Activated CD4-positive, alpha-beta memory T cell treated with anti-CD3 and anti-CD28 coated beads, Interleukin-2, amount 10 ng/mL, durations not matched to agents 7 days and 5 days (primary cell): ENCODE measurements around the gene PLEKHG4B. TPM values are rescaled to one million over a fixed set of nuclear protein-coding genes. Genes with fewer than 3 reads are reported as not detected.
A peak's percentile ranks its signal among the peaks of the same experiment; 100 is the strongest.
"Not testable (repeated sequence)": the region's sequence is repeated elsewhere in the genome, so short reads cannot be mapped to it uniquely, and the experiment has no call there.

ENCODE experiments used
- CTCF ChIA-PET: fragments of 350-600 bp; sonication (Branson Sonifier 250); formaldehyde crosslinking; loops from one replicate; lab custom pipeline; 2021; ENCODE audit warnings: antibody characterized with exemption, inconsistent platforms; lab: Charles Lee
- POLR2A ChIA-PET: fragments of 350-600 bp; sonication (Branson Sonifier 250); formaldehyde crosslinking; loops from one replicate; lab custom pipeline; 2021; ENCODE audit warnings: antibody characterized with exemption; lab: Charles Lee
- DNase-seq: peaks from one replicate; pipeline ENCODE4 v3.0.0-alpha.2; 2020
- H3K27ac Mint-ChIP-seq: one replicate; pipeline ENCODE4 v1.8.0; 2021; ENCODE audit warnings: mild to moderate bottlenecking, mixed read lengths
- H3K27me3 Mint-ChIP-seq: one replicate; pipeline ENCODE4 v1.8.0; 2021; ENCODE audit warnings: mixed read lengths
- H3K36me3 Mint-ChIP-seq: one replicate; pipeline ENCODE4 v1.8.0; 2021; ENCODE audit warnings: low read depth, mixed read lengths
- H3K4me1 Mint-ChIP-seq: one replicate; pipeline ENCODE4 v1.8.0; 2021; ENCODE audit warnings: mixed read lengths
- H3K4me3 Mint-ChIP-seq: one replicate; pipeline ENCODE4 v1.8.0; 2021; ENCODE audit warnings: mild to moderate bottlenecking, mixed read lengths
- H3K9me3 Mint-ChIP-seq: one replicate; pipeline ENCODE4 v1.8.0; 2021; ENCODE audit warnings: mixed read lengths
- total RNA-seq, 2 experiments: library from RNA; stranded (reverse); gene quantifications; one replicate each; pipeline ENCODE4 v1.2.3, GENCODE V29; 2021

PLEKHG4B gene
- total RNA-seq, 2 experiments from 2014 or later: not detected

DNA sequence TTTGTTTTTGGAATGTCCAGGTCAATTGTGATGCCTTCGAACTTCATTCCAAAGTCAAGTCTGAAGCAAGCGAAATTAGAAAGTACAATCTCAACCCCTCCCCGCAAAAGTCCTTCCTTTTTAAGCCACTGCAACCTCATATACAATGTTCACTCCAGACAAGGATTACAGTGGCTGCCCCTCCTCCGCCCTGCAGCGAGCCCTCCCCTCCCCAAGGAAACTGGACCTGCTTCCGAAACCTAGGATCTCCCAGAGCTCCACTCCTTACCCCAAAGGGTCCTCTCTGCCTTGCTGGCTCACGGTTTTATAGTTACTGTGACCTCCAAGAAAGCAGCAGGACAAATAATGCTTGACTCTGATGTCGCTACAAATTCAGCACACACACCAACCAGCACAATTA, 109.7 kb downstream of the PLEKHG4B start:
- POLR2A ChIA-PET: no interaction called here
- H3K4me3 Mint-ChIP-seq: no peak overlapping the region
- H3K27ac Mint-ChIP-seq: no peak overlapping the region
- no peaks in the 10 kb centered on the region for H3K27me3 Mint-ChIP-seq
- CTCF ChIA-PET: no interaction called here
- no peaks in the 10 kb centered on the region for H3K4me1 Mint-ChIP-seq
- H3K9me3 Mint-ChIP-seq: no peaks in the 10 kb centered on the region
- no peak for DNase-seq
- peaks cover 18% of the 10 kb centered on the region for H3K36me3 Mint-ChIP-seq

GRCh38 chr5:203246-203930, 111.4 kb downstream of the PLEKHG4B start:
- H3K27ac Mint-ChIP-seq: no peak overlapping the region
- H3K27me3 Mint-ChIP-seq: no peaks in the 10 kb centered on the region
- CTCF ChIA-PET: no interaction called here
- H3K4me1 Mint-ChIP-seq: no peaks in the 10 kb centered on the region
- no peak overlapping the region for H3K4me3 Mint-ChIP-seq
- H3K36me3 Mint-ChIP-seq: peaks cover 24% of the 10 kb centered on the region
- POLR2A ChIA-PET: no interaction called here
- no peak for DNase-seq
- H3K9me3 Mint-ChIP-seq: no peaks in the 10 kb centered on the region

DNA sequence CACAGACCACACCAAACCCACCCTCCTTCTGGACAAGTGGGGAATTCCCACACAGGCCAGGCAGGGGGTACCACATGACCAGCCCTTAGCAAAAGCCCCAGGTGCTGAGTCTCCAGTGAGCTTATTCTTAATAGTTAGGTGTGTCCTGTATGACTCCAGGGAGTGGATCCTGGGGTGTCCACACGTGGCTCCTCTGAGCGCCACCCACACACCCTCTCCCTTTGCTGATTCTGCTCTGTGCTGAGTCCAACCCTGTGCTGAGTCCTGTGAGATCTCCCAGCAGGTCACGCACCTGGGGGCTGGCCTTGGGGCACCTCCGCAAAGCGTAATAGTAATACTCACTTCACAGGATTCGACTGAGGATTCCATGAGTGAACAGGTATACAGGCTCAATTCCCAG, 112.0 kb downstream of the PLEKHG4B start:
- H3K36me3 Mint-ChIP-seq: peaks cover 24% of the 10 kb centered on the region
- no peak for DNase-seq
- ChIA-PET POLR2A (no interaction called here), CTCF (no interaction called here)
- no peak overlapping the region for H3K27ac Mint-ChIP-seq
- H3K9me3 Mint-ChIP-seq: no peaks in the 10 kb centered on the region
- H3K4me1 Mint-ChIP-seq: no peaks in the 10 kb centered on the region
- no peaks in the 10 kb centered on the region for H3K27me3 Mint-ChIP-seq
- H3K4me3 Mint-ChIP-seq: no peak overlapping the region

DNA sequence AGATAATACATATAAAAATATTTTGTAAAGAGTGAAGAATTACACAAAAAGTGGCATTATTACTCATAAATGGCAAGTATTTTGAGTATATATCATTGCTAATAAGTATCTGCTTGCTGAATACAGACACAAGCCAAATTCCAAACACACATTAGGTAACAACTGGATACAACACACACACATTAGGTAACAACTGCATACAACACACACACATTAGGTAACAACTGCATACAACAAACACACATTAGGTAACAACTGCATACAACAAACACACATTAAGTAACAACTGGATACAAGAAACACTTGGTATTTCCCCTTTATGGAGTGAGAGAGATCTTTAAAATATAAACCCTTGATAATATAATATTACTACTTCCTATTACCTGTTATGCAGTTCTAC, 112.5 kb downstream of the PLEKHG4B start:
- H3K27ac Mint-ChIP-seq: no peak overlapping the region
- ChIA-PET CTCF (no interaction called here), POLR2A (no interaction called here)
- peaks cover 24% of the 10 kb centered on the region for H3K36me3 Mint-ChIP-seq
- H3K9me3 Mint-ChIP-seq: no peaks in the 10 kb centered on the region
- DNase-seq: no peak
- H3K4me3 Mint-ChIP-seq: no peak overlapping the region
- no peaks in the 10 kb centered on the region for H3K27me3 Mint-ChIP-seq
- H3K4me1 Mint-ChIP-seq: no peaks in the 10 kb centered on the region

DNA sequence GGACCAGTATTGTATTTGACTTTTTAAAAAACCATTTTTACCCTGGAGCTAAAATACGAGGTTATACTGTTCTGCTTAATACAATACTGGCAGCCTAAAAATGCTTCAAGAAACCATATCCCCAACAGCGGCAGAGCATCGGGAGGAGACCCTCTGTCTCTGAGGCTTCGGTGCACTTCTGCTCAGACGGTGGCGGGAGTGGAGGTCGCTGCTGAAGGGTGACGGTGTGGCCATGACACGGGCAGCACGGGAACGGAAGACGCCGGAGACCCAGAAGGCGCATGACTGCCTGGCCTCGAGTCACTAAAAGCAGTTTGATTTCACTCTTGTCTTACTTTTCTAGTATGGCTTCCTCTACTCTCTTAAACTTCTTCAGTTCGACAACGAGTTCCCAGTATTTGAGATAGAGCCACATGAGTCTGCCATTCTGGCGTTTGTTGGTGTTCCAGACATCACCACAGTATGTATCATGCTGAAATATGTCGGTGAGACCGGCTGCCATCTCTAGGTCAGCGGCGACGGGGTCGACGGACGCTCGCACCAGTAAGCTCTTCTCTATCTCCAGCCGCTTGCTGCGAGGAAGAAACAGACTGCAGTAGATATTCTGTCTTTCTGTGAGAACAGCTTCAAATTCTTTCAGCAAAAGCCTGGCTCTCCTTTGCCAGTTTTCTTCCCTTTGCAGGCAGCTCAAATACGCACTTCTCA, 113.2 kb downstream of the PLEKHG4B start:
- H3K9me3 Mint-ChIP-seq: no peaks in the 10 kb centered on the region
- no peak overlapping the region for H3K4me3 Mint-ChIP-seq
- no peak overlapping the region for H3K27ac Mint-ChIP-seq
- DNase-seq: no peak
- peaks cover 24% of the 10 kb centered on the region for H3K36me3 Mint-ChIP-seq
- POLR2A ChIA-PET: no interaction called here
- peaks cover under 1% of the 10 kb centered on the region for H3K4me1 Mint-ChIP-seq
- H3K27me3 Mint-ChIP-seq: no peaks in the 10 kb centered on the region
- CTCF ChIA-PET: no interaction called here

GRCh38 chr5:206406-206805, 114.4 kb downstream of the PLEKHG4B start:
- no peak for DNase-seq
- no peaks in the 10 kb centered on the region for H3K9me3 Mint-ChIP-seq
- ChIA-PET CTCF (no interaction called here), POLR2A (no interaction called here)
- peaks cover 5% of the 10 kb centered on the region for H3K4me1 Mint-ChIP-seq
- no peak overlapping the region for H3K4me3 Mint-ChIP-seq
- peaks cover 28% of the 10 kb centered on the region for H3K36me3 Mint-ChIP-seq
- no peak overlapping the region for H3K27ac Mint-ChIP-seq
- H3K27me3 Mint-ChIP-seq: no peaks in the 10 kb centered on the region

DNA sequence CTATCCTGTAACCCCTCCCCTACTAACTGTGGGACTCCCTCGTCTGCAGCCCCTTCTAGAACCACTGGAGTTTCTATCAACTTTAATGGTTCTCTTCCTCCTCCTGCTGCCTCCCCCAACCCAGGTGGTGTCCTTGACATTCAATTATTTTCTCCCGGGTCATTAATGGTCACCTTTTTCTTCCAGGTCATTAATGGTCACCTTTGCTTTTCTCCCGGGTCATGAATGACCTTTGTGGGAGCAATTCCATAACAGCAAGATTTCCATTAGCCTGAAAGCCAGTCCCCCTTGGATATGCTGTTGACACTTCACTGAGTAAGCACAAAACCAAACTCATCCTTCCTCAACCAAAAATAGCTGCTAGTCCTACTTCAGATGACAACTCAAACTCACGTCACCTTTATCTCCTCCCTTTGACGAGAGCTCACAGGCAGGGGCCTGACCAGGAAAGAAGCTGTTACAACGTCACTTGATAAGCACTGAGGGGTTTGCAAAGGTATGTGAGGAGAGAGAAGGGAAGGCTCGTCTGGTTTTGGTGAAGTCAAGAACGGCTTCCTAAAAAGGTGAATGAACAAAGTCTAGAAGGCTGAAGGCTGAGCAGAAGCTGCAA, 115.1 kb downstream of the PLEKHG4B start:
- POLR2A ChIA-PET: no interaction called here
- H3K4me1 Mint-ChIP-seq: peaks cover 5% of the 10 kb centered on the region
- DNase-seq: no peak
- CTCF ChIA-PET: no interaction called here
- no peaks in the 10 kb centered on the region for H3K9me3 Mint-ChIP-seq
- H3K27ac Mint-ChIP-seq: no peak overlapping the region
- H3K36me3 Mint-ChIP-seq: peaks cover 28% of the 10 kb centered on the region
- H3K27me3 Mint-ChIP-seq: no peaks in the 10 kb centered on the region
- no peak overlapping the region for H3K4me3 Mint-ChIP-seq

- ChIA-PET POLR2A (no interaction called here), CTCF (no interaction called here)
- H3K9me3 Mint-ChIP-seq: no peaks in the 10 kb centered on the region
- H3K27ac Mint-ChIP-seq: no peak overlapping the region
- no peak for DNase-seq
- H3K4me1 Mint-ChIP-seq: peaks cover 5% of the 10 kb centered on the region
- no peaks in the 10 kb centered on the region for H3K27me3 Mint-ChIP-seq
- no peak overlapping the region for H3K4me3 Mint-ChIP-seq
- H3K36me3 Mint-ChIP-seq: peaks cover 27% of the 10 kb centered on the region
Measured at GRCh38 chr5:207599-207998, 115.6 kb downstream of the PLEKHG4B start.

DNA sequence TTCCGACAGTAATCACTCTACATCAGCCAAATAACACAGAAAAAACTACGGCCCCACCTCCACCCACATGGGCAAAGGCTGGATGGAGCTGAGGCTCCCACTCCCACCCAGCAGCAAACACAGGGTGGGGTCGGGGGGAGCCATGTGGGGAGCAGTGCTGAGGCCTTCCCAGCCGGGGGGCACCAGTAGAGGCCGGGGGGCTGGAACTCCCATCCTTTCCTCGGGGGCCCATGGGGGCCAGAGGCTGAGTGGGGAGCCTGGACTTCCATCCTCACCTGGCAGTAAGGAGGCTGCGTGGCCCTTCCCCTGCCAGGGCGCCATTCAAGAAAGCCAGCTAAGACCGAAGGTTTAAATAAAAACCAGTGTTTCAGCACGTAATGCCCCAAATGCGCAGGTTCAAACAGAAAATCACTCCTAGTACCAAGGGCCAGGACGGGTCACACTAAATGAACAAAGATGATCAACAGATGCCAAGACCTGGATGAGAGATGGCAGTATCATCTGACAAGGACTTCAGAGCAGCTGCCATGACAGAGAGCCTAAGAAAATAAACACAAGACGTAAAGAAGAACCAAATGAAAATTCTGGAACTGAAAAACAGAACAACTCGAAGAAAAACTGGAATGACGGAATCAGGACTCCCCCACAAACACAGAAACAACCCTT, 116.6 kb downstream of the PLEKHG4B start:
- Mint-ChIP-seq H3K9me3 (no peaks in the 10 kb centered on the region), H3K4me3 (no peak overlapping the region), H3K4me1 (peaks cover 5% of the 10 kb centered on the region), H3K27ac (no peak overlapping the region), H3K36me3 (peaks cover 26% of the 10 kb centered on the region), H3K27me3 (no peaks in the 10 kb centered on the region)
- CTCF ChIA-PET: no interaction called here
- POLR2A ChIA-PET: interaction anchor here (0.6 kb wide), 1 partner anchor 336 kb away, joined by 3 read pairs; no protein-coding TSS in a partner anchor
- DNase-seq: no peak

DNA sequence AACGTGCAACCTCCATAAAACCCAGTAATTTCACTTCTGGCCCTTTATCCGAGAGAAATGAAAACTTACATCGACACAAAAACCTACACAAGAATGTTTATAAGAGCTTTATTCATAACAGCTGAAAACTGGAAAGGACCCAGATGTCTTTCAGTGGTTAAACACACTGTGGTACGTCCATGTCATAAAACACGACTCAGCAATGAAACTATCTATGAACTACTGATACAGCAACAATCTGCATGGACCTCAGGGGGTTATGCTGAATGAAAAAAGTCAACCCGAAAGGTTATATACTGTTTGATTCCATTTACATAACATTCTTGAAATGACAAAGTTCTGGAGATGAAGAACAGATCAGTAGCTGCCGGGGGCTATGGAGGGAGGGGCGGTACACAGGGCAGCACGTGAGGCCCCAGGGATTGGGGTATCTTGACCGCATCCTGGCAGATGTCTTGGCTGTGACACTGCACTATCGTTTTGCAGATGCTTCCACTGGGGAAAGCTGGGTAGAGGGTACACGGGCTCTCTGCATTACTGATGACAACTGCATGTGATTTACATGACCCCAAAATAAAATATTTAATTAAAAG, 121.9 kb downstream of the PLEKHG4B start:
- Mint-ChIP-seq H3K27ac (no peak overlapping the region), H3K9me3 (no peaks in the 10 kb centered on the region), H3K4me3 (no peak overlapping the region), H3K4me1 (peaks cover 36% of the 10 kb centered on the region), H3K27me3 (no peaks in the 10 kb centered on the region), H3K36me3 (peaks cover 31% of the 10 kb centered on the region)
- no peak for DNase-seq
- CTCF ChIA-PET: interaction anchor here (1.2 kb wide), 1 partner anchor 25 kb away, joined by 4 read pairs; no protein-coding TSS in a partner anchor
- POLR2A ChIA-PET: no interaction called here

GRCh38 chr5:215256-215655, 123.3 kb downstream of the PLEKHG4B start:
- Mint-ChIP-seq H3K36me3 (peaks cover 33% of the 10 kb centered on the region), H3K27ac (peak overlapping the region; percentile 56), H3K4me1 (peaks cover 36% of the 10 kb centered on the region)
- H3K9me3 Mint-ChIP-seq, POLR2A ChIA-PET, H3K27me3 Mint-ChIP-seq, H3K4me3 Mint-ChIP-seq, CTCF ChIA-PET, DNase-seq: not testable (repeated sequence)

- POLR2A ChIA-PET, H3K4me3 Mint-ChIP-seq, DNase-seq, H3K9me3 Mint-ChIP-seq, H3K27ac Mint-ChIP-seq, H3K27me3 Mint-ChIP-seq, CTCF ChIA-PET: not testable (repeated sequence)
- peaks cover 41% of the 10 kb centered on the region for H3K4me1 Mint-ChIP-seq
- peaks cover 32% of the 10 kb centered on the region for H3K36me3 Mint-ChIP-seq
Measured at GRCh38 chr5:216076-216475, 124.1 kb downstream of the PLEKHG4B start.
